ENCODE data around the gene ARHGEF6.

- TF ChIP-seq POLR2A (IDR thresholded peaks at IDR 0.05) (no peak), CTCF (IDR thresholded peaks at IDR 0.05) (peak in 4 of 6 experiments; percentile 14 to 38 (median 30))
Observed at GRCh38 chrX:136708348-136708747, 72.4 kb downstream of the ARHGEF6 start.

All from adrenal gland (tissue), 5 donors.